CD4-positive, alpha-beta T cell treated with Interleukin-15 for 4 hours (primary cell): ENCODE measurements around the gene SRGAP2B.
"Not testable (repeated sequence)": the region's sequence is repeated elsewhere in the genome, so short reads cannot be mapped to it uniquely, and the experiment has no call there.

ENCODE experiments used
- DNase-seq: peaks from one replicate; pipeline ENCODE4 v3.0.0-alpha.2; 2020; ENCODE audit warnings: low spot score

Gene SRGAP2B

GRCh38 chr1:144894454-144895201, 200.5 kb downstream of the SRGAP2B start:
- DNase-seq = not testable (repeated sequence)

DNA sequence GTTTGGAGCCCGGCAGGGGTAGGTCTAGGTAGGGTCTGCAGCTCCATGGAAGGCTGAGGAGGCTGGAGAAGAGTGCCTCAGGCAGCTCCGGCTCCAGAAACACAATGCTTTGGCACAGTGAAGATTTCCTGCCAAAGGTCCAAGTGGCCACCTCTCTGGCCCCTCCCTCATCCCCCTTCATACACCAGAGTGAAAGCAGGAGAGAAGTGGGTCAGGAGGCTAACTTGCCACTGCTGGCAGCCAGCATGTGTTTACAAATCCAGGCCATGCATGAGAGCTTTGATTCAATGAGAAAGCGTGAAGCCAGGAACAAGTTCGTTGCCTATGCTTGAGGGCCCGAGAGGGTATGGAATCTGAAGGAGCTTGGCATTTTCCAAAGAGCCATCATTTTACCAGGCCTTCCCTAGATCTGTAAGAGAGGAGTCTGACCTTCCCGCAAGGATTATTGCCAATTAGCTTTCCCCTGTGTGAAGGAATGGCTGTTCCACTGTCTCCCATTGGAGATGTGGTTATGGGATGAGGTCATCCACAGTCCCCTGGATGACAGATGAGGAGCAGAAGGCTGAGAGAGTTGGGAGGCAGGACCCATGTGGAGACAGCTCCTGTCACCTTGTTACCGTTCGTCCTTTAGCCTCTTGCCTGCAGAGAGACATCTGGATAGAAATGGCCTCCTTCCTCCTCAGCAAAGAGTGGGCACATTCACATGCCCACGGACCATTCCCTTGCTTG, 201.3 kb downstream of the SRGAP2B start:
- not testable (repeated sequence) for DNase-seq

DNA sequence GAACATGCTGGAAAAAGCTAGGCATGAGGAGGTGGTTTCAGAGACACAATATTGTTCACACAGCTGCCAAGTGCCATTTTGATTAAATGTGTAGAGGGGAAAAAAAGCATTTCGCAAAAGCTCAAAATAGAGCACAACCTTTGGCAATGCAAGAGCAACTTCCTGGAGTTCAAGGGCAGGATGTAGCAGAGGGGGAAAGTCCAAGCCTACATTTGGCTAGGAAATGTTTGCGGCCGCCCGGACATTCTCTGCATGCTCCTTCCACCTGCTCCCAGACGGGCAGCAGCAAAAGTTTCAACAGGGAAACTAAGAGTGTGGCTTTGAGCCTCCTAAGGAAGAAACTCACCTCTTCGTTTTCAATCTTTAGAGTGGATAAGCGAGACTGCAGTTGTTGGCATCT, 202.1 kb downstream of the SRGAP2B start:
- not testable (repeated sequence) for DNase-seq

GRCh38 chr1:144889450-144890115, 205.5 kb downstream of the SRGAP2B start:
- not testable (repeated sequence) for DNase-seq

DNA sequence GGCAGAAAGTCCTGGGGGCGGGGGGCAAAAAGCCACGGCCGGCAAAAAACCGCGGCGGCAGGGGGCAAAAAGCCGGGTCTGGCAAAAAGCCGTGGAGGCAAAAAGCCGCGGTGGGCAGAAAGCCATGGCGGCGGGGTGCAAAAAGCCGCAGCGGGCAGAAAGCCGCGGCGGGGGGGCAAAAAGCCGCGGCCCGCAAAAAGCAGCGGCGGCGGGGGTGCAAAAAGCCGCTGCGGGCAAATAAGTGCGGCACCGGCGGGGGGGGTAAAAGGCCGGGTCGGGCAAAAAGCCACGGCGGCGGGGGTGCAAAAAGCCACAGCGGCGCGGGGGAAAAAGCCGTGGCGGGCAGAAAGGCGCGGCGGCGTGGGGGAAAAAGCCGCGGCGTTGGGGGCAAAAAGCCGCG, 212.1 kb downstream of the SRGAP2B start:
- not testable (repeated sequence) for DNase-seq

DNA sequence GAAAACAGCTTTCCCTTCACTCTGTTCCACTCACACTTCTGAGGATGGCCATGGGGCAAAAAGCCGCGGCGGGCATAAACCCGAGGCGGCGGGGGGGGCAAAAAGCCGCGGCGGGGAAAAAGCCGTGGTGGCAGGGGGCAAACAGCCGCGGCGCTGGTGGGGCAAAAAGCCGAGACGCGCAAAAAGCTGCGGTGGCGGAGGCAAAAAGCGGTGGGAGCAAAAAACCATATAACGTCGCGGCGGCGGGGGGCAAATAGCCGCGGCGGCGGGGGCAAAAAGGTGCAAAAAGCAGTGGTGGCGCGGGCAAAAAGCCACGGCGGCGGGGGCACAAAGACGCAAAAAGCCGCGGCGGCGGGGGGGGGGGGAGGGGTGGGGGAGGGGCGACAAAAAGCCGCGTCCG, 212.8 kb downstream of the SRGAP2B start:
- DNase-seq = not testable (repeated sequence)

DNA sequence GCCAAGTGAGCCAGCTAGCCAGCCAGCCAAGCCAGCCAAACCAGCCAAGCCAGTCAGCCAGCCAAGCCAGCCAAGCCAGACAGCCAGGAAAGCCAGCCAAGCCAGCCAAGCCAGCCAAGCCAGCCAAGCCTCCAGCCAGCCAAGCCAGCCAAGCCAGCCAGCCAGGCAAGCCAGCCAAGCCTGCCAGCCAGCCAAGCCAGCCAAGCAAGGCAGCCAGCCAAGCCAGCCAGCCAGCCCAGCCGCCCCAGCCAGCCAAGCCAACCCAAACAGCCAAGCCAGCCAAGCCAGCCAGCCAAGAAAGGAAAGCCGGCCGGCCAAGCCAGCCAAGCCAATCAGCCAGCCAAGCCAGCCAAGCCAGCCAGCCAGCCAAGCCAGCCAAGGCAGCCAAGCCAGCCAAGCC, 236.5 kb downstream of the SRGAP2B start:
- DNase-seq = not testable (repeated sequence)
